GM19395 (cell line): Measurements from ENCODE around the gene RGS12.
"Not testable (repeated sequence)": the region's sequence is repeated elsewhere in the genome, so short reads cannot be mapped to it uniquely, and the experiment has no call there.

ENCODE experiments used
- ATAC-seq: cut with Tn5 transposase; IDR thresholded peaks from one replicate; pipeline ENCODE4 v1.9.1; 2021; ENCODE audit warnings: mild to moderate bottlenecking, moderate library complexity; ENCODE audit not compliant: unreplicated experiment

RGS12 gene

DNA sequence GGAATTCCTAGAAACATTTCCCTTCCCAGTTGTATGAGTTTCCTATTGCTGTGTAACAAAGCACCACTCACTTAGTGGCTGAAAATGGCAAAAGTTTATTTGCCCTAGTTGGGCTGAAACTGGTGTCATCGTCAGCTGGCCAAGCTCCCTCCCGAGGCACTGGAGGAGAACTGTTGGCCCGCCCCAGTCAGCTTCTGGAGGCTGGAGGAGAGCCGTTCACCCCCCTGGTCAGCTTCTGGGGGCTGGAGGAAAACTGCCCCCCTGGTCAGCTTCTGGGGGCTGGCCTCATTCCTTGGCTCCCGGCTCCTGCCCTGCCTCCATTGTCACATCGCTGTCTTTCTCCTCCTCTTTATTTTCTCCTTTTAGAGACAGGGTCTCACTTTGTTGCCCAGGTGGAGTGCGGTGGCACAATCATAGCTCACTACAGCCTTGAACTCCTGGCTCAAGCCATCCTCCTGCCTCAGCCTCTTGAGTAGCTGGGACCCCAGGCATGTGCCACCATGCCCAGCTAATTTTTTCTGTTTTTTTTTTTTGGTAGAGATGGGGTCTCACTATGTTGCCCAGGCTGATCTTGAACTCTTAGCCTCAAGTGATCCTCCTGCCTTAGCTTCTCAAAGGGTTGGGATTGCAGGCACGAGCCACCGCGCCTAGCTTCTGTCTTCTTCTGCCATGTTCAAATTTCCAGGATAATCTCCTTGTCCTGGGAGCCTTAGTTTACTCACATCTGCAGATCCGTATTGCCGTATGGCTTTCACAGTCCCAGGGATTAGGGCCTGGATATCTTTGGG is 3.2 kb downstream of the RGS12 start:
- ATAC-seq: no peak

DNA sequence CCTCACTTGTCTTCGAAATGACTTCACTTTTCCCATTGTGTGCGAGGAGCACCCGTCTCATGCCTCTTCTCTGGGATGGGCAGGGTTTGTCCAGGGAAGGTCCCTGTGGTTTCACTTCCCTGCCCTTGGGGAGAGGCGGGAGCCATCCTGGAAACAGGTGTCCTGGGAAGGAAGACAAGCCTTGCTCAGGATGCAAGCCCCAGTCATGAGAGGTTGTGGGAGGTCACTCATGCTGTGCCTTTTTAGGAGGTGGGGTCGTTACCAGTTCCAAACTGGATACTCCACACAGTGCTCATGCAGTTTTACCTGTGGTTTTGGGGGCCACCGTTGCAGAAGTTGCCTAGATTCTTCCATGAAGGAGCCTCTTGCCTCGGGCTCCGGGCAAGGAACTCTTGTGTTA is 3.8 kb downstream of the RGS12 start:
- no peak for ATAC-seq

DNA sequence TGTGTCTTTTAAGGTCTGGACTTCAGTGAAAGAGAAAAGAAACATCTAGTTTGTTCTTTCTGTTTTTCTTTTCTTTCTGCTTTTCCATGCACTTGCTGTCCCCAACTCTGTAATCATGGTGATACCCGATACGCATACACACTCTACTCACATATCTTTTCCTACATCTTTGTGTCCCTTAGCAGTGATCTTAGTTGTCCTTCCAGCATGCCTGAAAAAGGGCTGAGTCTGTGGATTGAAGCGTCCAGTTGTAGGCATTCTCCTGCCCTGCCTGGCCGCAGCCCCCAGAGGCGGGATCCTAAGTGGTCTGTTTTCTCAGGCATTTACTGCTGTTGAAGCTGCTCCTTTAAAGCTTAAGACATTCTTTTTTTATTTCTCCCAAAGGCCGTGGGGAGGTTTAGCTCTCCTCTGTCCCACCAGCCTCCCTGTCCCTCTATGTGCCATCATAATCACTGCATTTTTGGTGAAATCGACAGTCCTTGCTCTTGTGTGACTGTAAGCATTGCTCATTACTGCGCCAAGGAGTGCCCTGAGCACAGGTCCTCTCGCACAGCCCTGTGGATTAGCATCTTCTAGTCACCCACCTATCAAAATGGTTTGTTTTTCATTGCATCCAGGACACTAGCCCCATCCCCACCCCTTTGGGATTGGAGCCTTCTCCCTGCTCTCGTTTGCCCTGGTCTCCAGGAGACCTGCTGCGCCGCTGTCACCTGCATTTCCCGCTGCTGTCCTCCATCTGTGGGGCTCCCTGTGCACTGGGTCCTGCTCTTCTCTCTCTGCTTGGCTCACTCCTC is 4.4 kb downstream of the RGS12 start:
- no peak for ATAC-seq

DNA sequence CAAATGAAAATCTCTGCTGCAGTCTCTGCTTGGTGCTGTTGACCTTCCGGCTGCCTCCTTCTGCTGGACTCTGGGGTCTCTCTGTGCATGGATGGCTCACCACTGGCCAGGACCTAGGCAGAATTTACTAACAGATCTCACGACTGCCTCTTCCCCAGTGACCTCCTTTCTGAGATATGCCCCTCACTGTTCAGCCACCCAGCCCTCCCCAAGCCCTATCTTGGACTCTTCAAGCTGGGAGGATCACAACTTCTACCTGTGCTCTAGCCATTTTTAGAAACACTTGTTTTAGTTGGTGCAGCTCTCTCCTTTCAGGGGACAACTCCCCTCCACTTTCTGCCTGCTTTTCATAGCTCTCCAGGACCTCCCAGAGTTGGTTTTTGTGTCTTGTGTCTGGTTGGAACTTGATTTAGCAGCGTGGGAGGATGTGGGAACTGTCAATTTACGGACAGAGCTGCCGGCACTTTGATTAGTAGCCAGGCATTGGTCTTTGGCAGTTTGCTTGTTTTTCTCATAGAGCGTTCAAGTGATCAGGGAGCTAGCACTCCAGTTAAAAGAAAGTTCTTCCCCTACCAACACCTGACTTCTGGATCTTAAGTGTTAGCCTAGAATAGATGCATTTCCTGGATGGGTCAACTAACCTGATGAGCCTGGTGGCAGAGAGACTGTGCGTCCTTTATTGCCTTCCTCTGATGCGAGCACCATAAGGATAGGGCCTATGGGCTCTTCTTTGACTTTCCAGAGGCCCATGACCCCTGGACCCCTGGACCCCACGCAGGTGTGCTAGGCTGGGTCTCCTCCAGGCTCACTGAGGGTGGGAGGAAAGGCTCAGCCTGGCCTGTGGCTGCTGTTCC is 6.5 kb downstream of the RGS12 start:
- ATAC-seq: no peak

DNA sequence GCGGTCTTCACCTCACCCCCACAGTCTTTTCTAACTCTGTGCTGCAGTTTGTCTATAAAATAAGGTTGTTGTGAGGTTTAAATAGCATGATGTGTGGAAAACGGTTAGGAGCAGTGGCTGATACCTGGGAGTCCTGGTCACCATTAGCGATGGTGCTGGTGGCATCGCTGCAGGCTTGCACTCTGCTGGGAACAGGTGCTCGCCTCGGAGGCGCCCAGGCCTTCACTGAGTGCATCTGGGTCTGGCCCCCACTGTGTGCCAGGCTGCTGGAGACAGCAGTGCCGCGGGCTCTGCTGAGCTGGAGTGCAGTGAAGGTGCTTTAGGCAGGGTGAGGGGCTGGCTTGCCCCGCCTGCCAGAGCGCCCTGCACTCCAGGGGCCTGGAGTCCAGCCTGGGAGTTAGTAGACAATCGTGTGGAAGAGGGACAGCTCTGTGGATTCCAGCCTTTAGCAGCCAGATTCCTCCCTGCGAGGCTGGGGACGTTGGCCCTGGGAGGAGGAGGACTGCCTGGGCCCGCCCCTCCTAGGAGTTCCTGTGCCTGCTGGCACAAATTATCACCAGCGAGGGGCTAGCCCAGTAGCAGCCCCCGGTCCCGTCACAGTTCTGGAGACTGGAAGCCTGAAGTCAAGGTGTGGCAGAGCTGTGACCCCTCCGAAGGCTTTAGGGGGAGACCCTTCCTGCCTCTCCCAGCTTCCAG is 7.3 kb downstream of the RGS12 start:
- no peak for ATAC-seq

DNA sequence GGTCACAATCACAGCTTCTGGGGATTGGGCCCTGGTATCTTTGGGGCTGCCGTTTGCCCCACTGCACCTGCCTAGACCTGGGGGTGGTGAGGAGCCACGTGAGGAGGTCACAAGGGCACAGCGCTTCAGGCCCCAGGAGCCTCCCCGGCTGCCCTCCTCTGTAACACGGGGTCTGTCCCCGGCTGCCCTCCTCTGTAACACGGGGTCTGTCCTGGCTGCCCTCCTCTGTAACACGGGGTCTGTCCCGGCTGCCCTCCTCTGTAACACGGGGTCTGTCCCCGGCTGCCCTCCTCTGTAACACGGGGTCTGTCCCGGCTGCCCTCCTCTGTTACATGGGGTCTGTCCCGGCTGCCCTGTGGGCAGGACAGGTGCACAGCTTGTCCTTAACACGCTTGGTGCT is 8.1 kb downstream of the RGS12 start:
- ATAC-seq: not testable (repeated sequence)

DNA sequence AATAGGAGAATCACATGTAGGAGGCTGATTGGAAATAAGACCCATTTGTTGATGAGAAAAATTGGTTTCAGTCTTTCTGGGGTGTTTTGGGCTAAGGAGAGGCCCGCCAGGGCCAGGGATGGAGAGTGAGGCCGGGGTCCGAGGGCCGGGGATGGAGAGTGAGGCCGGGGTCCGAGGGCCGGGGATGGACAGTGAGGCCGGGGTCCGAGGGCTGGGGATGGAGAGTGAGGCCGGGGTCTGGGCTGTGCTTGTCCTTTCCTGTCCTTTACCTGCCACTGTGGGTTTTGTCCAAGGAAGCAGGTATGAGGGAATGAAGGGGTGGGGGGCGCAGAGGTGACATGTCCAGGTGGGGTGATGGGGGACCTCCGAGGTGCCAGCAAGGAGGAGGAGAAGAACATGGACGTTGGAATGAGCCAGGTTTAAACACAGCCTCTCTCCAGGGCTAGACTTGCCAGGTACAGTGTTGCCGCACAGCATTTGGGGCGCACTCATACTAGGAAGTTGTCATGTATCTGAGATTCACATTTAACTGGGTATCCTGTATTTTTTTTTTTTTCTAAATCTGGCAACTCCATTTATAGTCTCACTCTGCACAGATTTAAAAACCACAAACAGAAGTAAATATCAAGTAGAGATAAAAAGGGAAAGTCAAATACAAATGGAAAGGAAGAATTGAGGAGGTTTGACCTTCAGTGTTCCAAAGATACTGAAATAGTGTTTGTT is 8.8 kb downstream of the RGS12 start:
- ATAC-seq: no peak

DNA sequence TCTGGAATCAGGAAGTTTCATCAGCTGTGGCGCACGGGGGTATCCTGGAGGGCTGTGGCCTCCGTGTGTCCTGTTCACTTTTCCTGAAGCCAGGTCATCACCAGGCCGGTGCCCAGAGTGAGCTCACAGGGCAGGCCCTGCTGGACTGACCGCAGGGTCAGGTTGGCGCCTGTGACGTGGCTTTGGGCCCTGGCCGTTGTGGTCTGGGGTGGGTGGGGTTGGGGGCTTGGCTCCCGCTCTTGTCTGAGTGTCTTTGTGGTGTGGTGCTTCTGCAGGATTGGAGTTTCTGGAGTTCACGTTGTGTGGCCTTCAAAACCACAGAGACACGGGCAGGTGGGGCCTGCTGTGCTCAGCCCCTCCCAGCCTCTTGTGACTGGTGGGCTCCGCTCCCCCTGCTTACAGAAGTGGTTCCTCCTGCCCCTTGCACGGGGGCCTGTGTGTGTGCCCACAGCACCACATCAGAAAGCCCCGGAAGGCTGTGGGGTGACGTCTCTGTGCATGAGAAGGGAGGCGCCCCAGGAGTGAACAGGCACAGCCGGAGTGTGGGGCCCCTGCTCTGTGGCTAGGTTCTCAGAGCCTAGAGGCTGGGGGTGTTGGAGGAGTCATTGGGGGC is 9.5 kb downstream of the RGS12 start:
- no peak for ATAC-seq

DNA sequence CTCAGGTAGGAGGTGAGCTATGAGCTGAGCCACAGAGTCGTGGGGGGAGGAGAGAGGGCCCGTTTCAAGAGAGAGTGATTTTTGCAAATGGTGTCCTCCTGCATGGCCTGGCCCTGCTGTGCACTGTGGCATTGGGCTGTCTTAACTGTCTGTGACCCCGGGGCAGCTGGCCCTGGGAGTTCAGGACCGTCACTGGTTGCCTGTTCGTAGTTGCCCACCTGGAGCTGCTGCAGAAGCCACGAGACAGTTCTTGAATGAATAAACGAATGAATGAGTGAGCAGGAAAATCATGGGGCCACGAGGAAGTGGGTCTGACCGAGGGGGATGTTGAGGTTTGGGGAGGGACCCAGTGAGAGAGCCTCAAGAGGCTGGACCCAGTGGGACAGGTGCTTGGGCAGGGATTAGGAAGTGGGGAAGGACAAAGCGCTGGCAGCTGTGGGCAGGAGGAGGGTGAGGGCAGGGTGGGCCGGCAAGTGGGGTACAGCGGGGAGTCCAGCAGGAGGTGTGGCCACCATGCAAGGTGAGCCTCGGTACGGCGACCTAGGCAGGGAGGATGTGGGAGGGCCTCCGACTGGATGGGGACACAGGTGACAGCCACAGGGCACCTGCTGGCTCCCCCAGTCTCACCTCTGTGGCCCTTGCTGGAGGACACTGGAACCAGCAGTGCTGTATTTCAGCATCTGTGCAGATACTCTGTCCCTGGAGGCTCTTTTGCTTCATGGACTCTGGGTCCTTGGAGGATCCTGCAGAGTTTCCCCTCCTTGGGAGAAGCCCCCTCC is 10.2 kb downstream of the RGS12 start:
- ATAC-seq: no peak

DNA sequence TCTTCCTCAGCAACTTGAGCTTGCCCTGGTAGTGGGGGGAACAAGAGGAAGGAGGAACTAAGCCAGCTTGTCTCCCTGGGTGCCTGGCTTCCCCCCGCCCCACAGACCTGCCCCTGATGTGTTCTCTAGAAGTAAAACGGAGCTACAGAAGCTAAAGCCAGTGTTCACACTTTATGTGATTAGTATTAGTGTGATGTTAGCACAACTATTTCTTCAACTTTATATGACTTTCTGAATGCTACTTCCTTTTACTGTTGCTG is 10.7 kb downstream of the RGS12 start:
- no peak for ATAC-seq

DNA sequence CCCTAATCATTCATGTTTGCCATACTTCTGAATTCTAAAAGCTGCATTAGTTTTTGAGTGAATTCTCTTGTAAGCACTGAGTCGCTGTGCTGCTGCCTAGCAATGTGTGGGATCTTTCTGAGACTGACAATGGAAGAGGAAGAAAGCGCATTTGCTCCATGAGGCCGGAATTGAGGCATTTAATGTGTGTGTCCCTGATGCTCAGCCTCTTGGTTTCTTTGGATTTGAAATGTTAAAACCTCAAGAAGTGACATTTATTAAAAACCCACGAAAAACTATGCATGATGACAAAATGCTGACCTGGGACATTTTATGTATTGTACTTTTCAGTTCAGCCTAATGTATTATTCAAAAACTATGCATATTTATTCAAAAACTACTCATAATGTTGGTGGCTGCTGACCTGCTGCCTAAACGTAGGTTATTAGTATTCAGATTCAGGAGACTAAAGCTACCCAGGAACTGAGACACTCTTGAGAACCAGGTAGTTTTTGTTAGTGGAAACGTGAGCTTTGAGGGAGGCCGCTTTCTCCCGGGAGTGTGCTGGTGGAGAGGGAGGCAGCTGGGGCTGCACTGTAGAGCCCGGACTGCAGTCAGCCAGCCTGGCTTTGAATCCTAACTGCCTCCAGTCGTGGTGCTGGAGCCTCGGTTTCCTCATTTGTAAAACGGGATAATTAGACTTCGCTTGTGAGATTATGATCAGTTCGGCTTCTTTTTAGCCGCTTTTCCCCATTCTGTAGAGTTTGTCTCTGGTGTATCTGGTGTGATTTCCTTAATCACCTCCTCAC is 11.3 kb downstream of the RGS12 start:
- no peak for ATAC-seq

DNA sequence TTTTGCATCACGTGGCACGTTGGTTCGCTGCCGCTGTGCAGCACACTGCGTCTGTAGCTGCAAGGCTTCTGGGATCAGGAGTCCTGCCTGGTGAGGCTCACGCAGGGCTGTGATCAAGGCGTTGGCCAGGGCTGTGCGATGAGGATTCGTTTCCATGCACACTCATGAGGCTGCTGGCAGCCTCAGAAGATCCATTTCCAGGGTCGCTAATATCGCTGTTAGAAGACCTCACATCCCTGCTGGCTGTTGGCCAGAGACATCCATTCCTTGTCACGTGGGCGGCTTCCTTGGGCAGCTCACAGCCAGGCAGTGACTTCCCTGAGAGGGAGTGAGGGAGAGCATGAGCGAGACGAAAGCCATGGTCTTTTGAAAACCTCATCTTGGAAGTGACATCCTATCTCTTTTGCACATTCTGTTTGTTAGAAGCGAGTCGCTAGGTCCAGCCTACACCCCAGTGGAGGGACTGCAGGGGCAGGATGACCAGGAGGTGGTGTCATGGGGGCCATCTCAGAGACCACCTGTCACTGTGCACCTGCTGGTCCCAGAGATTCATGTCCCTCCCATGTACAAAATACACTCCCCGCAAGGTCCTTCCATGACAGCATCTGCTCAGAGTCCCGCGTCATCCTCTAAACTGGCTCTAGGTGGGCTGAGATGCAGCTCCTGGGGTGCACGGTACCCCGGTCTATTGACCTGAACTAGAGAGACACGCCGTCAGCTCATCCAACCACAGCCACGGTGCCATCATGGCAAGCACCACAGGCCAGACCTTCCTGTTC is 12.2 kb downstream of the RGS12 start:
- no peak for ATAC-seq

DNA sequence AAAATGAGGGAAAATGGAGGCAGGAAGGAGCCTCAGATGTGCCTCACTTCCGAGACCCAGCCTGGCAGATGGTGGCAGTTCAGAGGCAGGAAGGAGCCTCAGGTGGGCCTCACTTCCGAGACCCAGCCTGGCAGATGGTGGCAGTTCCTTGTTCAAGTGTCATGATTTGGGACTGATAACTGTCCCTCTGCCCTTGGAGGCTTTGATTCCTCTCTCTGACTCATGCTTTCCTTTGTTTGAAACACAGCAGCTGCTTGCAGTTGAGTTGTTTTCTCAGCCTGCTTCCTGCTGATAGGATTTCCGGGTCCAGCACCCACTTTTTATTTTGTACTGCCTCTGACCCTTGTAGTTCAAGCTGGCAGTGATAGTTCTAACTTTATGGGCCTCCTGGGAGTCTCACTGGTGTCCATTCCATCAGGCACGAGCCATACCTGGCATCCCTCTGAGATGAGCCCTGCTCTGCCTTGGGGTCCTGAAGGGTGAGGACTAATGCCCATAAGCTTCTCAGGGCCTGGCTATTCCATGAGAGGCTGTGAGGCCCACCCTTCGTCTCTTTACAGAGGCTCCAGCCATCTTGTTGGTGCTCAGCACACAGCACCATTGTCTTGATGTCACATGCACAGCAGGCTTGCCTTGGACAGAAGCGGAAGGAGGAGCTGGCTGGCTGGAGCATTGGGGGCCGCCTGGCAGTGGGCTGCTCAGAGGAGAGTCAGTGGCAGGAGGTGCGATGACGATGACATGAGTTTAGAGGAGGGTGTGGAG is 13.0 kb downstream of the RGS12 start:
- no peak for ATAC-seq

DNA sequence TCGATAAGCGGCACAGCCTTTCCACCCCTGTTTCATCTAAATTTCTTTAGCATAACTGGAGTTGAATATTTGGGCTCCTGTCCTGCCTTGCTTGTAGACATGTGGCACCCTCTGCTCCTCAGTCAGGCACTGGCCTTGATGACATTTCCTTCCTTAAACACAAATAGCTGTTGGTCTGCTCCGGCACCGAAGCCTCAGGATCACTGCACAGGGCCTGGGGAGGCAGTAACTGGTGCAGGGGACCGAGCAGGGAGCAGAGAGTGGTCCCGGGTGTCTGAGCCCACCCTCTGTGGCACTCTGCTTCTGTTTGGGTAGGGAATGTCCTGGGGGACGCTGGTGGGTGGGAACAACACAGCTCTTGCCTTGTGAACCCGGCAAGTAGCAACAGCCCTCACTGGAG is 13.6 kb downstream of the RGS12 start:
- ATAC-seq: no peak

DNA sequence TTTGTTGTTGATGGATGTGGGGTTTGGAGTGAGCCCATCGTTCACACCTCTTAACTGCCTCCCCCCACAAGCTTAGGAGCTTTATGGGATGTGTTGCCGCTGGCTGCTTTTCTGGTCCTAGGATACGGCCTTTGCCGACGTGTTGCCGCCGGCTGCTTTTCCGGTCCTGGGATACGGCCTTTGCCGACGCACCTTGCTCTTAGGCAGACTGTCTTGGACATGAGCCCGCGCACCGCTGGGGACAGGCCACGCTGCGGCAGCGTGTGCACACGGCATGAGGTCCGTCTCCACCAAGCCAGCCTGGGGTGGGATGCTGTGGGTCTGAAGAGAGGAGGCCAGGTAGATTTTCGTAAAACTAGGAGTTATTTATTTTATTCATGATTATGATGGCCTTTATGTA is 14.2 kb downstream of the RGS12 start:
- no peak for ATAC-seq

DNA sequence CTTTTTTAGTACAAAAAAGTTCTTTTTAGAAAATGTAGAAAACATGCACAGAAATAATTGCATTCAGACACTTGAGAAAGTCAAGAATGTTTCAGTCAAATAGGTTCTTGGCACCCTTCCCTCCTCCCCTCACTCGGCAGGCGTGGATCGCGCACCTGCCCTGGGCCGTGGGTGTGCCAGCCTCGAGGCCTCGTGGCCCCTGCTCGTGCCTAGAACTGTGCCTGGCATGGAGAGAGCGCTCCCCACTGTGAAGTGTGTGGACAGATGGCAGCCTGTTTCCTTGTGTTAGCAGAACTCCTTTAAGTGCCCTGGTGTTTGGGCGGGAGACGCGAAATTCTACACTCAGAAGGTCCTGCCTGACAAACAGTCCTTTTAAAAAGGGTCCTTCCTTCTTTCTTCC is 14.7 kb downstream of the RGS12 start:
- ATAC-seq: no peak
